Cardiac septum (tissue), 1 donor: Measurements from ENCODE around the gene TRPM3. TPM values are rescaled to one million over a fixed set of nuclear protein-coding genes. Genes with fewer than 3 reads are reported as not detected.

Source experiments
- DNase-seq: peaks from one replicate; pipeline ENCODE4 v3.0.0-alpha.2; 2020; ENCODE audit warnings: low spot score
- intact Hi-C: fragments of 100-400 bp; cut with DNase I; formaldehyde crosslinking; loops from one replicate; pipeline ENCODE4 v1.14.0; 2022
- total RNA-seq: library from RNA; stranded (reverse); fragmentation: NEBNext Ultra II Directional; extraction: Animal tissue kit (Norgen Biotek cat#: 25700); gene quantifications from one replicate; pipeline ENCODE4 v1.2.1, GENCODE V29; 2021
- donor health status: DM: no; HTN: no; CAD: no.

Gene TRPM3
- total RNA-seq, 1 donor from 2014 or later, result 0.51 TPM

DNA sequence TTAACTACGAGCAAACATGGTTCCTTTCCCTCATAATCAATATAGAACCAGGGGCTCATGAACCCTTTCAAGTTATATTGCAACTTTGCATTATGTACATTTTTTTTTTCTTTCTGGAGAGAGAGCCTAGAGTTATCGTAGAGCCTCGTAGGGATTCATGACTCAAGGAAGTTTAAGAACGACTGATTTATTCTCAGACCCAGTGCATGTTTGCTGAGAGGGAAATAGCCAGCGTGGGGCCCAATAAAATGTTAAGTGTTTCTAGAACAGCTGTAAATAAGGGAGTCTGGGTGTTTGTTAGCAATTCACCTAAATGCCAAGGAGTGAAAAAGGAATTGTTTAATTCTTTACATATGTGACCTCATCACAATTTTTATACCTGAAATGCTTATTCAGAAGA is 587.9 kb downstream of the TRPM3 start:
- intact Hi-C loops, result no loop called here
- DNase-seq, result no peak

DNA sequence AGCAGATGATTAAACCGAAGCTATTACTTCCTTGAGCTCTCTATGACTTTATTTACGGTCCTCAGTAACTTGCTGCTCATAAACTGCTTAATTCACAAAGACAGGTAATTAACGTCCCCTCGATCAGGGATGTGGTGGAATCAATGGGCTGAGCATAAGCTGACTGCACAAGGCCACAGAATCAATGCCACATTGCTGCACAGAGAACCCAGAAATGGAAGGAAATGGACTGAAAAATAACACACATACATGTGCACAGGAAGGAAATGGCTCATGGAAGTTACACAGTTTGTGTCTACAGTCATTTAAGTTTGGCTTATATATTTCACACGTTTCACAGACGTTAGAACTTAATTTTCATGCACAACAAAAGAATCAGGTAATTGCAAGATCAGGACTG is 588.7 kb downstream of the TRPM3 start:
- DNase-seq, result no peak
- intact Hi-C loops, result no loop called here

DNA sequence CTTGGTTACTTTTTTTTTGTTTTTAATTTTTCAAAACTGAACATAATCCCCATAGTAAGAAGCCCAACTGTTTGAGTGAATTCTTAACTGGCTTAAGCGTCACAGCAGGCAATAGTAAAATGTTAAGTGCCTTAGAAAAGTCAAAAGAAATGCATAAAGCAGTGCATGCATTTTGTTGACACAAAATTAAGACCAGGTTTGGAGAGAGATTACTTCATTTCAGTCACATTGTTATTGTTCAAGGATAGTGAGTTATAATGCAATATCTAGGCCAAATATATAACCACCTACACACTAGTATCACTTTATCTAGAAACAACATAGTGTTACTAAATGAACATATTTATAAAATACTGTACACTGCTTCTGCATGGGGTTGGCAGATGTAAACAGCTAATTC is 590.1 kb downstream of the TRPM3 start:
- intact Hi-C loops, result no loop called here
- no peak for DNase-seq

DNA sequence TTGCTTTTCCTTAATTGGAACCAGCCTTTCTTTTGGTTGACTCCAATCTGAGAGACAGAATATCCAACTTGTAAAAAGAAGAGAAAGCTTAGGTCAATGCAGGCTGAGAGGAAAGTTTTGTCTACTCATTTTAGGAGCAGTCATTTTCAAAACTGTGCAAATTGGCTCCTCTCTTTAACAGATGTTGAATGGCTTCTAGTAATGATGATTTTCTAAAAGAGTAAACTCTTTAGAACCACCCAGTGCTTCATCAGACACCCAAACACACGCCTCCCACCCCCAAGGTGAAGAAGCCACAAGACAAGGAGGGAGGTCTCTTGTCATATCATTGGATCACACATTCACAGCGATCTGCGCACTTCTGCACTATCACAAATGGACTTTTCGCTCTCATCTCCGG is 590.7 kb downstream of the TRPM3 start:
- intact Hi-C loops, result no loop called here

DNA sequence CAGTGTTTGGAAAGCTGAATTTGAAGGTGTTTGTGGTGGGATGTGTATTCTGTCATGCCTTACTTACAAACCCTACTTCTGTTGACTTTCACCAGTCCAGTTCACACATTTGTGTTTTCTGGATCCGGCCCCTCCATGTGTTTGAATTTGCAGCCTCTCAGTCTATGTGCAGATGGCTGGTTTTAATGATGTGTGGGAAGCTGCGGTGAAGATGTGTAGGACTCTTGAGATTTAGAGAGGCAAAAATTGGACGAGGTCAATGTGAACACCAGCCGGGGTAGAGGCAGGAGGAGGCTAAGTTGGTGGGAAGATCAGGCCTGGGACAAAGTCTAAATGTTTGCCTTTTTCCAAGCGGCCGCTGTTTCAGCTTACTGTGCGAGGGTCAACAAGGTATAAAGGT is 591.6 kb downstream of the TRPM3 start:
- no peak for DNase-seq
- intact Hi-C loops, result no loop called here

More for the DNA sequence above, 590.7 kb downstream of the TRPM3 start:
- DNase-seq, result no peak

DNA sequence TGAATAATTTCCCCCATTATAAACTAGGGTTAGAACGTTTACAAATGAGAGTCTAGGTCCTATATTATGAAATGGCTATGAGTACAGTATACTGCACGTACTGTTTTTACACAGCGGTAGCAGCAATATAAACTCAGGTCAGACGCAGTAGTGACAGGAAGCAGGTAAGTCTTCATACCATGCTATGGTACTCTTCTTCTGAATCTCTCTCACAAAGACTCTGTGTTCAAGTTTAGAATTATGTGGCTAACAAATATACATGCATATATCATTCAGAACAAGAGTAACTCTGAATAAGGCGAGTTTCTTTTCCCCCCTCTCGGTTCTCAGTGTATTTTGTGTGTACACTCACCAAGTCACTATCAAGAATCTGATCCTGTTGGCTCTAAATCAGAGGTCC is 592.0 kb downstream of the TRPM3 start:
- DNase-seq, result no peak
- intact Hi-C loops, result no loop called here

DNA sequence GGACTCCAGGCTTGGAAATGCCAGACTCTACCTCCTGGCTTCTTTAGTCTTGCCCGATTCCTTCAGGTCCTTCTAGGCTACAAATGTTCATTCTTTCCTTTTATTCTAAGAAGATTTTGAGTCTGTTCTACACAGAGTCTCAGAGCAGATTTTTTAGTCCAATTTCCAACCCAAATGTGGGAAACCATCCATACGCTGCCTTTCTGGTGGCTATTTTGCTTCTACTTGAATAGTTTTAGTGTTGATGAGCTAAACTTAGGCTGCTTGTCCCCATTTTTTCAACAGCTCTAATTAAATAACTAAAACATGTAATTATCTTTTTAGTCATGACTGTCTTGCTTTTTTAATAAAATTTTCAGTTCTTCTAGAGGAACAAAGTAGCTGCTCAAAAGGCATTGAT is 594.5 kb downstream of the TRPM3 start:
- intact Hi-C loops, result no loop called here
- no peak for DNase-seq

DNA sequence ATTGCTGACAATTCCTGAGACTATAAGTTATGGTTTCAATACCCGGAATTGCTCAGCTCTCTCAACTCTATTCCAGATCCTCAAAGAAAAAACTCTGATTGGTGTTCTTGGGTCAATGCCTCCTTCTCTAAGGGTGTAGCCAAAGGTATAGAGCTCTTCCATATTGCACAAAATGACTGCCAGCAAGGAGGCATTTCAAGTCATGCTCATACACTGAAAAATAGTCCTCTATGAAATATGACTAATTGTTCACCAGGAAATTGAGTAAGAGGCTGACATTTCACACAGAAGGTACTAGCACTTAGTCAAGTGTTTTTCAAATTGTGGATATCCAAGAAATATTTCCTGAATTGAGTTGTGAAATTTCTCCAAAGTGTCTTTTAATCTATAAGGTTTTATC is 595.9 kb downstream of the TRPM3 start:
- DNase-seq, result no peak
- intact Hi-C loops, result no loop called here

DNA sequence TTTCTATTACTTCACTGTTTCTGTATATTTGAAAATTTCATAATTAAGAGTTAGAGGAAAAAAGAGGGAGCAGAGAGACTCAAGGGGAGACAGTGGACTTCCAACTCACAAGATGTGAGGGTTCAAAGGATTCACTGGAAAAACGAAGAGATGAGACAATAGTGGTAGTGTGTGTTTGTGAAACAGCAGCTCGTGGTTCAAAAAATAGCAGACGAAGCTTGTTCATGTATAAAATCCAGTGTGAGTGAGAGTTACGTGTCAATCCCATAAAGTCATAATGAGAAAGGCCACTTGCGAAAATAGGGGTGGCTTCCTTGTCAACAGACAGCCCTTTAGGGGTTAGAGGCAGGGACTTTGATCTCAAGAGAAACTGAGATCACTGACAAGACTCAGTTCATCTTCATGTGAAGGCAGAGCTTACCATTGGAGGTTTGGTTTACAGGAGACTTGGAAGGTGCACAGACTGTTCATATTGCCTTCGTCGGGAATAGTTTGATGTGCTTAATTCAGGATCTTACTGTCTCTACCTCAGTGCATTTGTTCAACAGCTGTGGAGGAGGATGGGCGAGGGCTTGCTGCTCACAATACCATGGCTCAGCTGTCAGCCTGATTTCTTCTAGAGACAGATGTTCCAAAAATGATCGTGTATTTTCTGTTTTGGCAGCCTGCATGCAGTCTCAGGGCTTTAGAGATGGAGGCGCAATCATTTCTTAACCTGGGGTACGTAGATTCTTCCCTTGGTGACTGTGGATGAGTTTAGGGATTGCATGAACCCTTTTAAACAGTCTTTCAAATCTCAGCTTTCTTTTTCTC is 601.3 kb downstream of the TRPM3 start:
- intact Hi-C loops, result loop anchor here (5.0 kb wide), 1 partner anchor 32 kb away; no protein-coding TSS in a partner anchor
- DNase-seq, result no peak

DNA sequence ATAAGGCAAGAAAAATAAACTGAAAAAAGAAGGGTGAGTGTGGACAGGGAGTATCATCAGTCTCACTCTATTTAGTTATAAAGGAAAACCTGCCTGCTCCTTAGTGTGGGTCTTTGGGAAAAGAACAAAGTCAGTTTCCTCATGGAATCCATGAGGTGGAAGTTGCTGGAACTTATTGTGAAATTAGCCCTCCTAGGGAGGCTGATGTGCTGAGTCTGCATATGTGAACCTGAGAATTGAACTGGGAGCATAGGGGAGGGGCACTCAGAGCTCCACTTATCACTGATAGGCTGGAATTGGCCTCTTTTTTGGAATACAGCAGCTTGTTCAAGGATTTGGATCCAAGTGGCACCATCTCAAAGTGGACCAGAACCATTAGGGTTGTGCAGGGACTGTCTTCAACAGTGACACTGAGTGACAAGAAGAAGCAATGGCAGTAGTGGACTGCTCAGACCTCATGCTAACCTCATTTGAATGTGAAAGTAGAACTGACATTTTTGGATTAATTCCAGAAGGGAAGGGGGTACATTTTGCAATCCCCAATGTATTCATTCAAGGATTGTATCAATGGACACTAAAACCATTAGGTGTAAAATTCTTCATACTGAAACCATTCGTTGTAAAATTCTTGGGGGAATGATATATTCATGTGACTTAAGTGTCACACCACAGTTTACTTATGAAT is 603.4 kb downstream of the TRPM3 start:
- DNase-seq, result no peak

DNA sequence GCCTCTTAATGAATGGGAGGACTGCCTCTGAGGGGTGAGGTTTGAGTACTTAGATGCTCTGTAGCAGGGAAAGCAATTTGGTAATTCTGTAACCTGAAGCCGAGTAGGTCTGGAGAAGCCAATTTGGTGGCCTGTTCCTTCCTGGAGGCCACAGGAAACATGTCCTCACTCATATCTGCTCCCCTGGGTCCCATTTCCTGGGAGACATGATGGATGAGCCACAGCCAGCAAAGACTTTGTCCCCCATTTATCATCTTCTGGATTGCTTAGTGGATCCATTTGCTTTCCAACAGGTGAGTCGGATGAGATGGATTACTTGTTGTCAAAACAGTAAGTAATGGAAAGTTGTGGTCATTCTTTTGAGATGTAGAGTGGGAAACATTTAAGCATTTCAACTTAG is 607.1 kb downstream of the TRPM3 start:
- intact Hi-C loops, result no loop called here
- no peak for DNase-seq

More for the DNA sequence above, 603.4 kb downstream of the TRPM3 start:
- intact Hi-C loops, result loop anchor here (5.0 kb wide), 1 partner anchor 34 kb away; no protein-coding TSS in a partner anchor

DNA sequence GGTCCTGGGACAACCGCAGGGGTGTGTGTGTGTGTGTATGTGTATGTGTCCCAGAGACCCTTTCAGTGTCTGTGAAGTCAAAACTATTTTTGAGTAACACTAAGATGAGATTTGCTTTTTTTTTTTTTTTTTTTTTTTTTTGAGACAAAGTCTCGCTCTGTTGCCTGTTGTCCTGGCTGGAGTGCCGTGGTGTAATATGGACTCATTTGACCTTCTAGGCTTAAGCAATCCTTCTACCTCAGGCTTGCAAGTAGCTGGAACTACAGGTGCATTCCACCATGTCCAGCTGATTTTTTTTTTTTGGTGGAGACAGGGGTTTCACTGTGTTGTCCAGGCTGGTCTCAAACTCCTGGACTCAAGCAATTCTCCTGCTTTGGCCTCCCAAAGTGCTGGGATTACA is 609.6 kb downstream of the TRPM3 start:
- no peak for DNase-seq
- intact Hi-C loops, result no loop called here

DNA sequence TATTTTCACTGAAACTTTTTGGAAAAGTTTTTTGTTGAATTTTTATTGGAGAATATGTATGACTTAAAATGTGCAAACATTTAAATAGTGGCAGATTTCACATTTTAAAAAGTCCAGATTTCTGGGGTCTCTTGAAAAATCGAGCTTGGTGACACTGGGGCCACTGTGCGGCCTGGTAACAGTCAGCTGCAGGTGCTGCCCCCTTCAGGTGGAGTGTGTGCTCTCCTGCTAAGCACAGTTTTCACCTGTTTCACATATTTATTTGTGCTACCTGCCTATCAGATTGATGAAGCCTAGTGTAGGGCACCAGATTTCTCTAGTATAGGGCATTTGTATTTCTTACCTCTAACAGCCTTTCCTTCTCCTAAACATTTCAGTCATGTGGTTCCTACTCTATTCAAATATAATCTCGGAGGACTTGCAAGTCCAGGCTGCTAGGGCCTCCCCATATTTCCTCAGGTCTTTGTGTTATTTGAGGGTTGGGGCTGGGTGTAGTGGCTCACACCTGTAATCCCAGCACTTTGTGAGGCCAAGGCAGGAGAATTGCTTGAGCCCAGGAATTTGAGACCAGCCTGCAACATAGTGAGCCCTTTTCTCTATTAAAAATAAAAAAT is 611.2 kb downstream of the TRPM3 start:
- no peak for DNase-seq
- intact Hi-C loops, result no loop called here

DNA sequence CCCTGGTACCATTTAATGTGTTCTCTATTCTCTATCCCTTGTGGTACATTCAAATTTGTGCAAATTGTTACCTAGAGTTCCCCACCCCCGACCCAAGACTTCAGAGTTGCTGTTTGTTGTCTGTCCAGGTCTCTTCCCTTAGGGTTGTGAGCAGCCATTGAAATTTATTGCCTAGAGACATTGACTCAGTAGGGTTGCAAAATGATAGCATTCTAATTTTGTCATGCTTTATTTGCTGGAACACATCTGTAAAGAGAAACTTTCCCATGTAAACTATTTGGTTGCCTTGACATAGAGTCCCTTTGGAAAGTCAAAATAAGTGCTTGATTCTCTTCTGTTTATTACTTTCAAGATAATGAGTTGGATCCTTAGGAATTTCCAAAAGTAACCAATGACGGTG is 615.3 kb downstream of the TRPM3 start:
- DNase-seq, result no peak
- intact Hi-C loops, result loop anchor here (5.0 kb wide), 1 partner anchor 71 kb away; no protein-coding TSS in a partner anchor

DNA sequence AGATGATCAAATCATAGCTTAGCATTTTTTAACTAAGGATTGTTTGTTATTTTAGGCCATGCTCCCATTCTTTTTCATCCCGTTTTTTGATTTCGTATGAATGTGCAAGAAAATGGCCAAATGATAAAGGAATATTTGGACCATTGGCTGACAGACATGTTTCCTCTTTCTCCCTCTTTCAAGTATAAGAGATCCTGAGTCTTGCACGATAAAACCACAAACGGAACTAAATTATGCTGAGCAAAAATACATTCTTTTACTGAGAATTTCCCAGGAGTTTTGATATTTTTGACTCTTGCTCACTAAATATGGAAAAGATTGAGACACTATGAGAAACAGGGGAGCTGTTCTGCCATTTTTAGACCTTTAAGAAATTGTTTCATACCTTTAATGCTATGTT is 616.6 kb downstream of the TRPM3 start:
- DNase-seq, result no peak
- intact Hi-C loops, result loop anchor here (5.0 kb wide), 1 partner anchor 72 kb away; no protein-coding TSS in a partner anchor

DNA sequence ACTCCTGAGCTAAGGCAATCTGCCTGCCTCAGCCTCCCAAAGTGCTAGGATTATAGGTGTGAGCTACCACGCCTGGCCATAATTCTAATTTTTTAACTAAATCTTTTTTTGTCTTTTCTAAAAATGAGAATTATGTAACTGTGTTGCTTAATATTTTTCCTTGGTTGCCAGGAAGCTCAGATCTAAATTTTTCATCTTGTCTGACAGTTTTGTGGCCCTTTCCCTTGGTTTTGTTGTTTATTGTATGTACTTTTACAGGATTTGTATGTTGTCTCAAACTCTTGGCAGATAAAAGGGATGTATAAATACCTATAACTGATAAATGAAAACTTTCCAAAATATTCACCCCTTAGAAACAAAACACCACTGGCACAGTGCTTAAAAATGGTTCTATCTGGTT is 618.7 kb downstream of the TRPM3 start:
- intact Hi-C loops, result no loop called here
- DNase-seq, result no peak

DNA sequence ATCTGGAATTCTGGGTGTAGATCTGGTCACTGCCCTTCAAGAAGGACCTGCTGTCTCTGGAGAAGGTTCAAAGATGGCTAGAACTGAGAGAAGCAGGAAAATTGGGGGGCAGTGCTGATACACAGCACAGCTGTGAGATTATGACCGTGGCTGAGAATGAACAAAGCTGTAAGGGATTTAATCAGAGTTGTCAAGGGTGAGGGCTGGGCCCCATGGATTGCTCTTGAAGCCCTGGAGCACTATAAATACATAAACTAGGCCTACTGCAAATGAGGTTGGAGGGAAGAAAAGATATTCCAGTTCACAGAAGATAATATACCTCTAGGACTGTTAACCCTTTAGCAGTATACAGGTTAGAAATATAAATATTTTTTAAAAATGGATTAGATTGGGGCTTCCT is 620.6 kb downstream of the TRPM3 start:
- no peak for DNase-seq
- intact Hi-C loops, result no loop called here

DNA sequence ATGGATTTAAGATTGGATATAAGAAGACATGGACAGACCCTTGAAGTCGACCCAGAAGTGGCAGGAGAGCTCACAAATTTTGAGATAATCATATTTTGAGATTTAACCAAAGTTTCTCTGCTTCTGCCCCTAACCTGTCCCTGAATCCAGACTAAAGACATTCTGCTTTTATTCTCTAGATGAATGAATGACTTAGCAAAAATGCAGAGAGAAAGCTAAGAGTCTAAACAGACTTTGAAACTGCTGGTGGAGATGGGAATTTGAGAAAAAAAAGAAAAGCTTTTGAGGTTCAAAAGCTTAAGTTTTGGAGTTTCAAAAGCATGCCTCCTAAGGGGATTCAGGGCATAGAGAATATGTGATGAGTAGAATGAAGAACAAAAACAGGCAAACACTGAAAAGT is 621.8 kb downstream of the TRPM3 start:
- intact Hi-C loops, result no loop called here
- DNase-seq, result no peak

DNA sequence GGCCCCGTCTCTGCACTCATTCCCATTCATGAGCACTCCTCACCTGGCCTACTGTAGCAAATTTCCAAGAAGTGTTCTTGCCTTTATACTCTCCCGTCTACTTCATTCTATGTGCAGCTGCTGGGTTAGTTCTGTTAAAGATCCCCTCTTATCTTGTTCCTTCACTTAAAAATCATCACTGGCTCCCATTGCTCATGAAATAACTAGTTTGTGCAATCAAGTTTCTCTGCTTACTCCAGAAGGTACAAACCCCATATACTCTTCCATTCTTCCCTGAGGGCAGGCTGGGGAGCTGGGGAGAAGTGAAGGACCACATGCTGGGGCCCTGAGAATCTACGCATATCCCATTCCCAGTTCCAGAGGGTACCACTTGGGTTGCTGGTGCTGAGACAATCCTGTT is 622.6 kb downstream of the TRPM3 start:
- DNase-seq, result no peak
- intact Hi-C loops, result no loop called here

DNA sequence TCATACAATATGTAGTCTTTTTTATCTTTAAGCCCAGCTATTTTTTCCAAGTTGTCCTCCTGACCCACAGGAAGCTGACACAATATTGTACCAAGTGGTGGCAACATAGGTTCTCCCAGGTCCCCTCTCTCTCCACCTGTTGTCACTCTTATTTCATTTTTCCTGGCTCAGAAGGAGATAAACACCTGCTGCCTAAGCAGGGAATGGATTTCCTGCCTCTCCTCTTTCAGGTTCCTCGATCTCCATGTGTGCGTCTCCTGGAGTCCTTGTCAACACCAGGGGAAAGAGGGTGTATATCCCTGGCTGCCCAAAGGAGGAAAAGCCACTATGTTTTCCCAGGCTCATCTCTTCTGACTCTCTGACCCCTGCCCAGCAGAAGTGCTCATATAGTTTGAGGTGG is 625.2 kb downstream of the TRPM3 start:
- DNase-seq, result no peak
- intact Hi-C loops, result no loop called here

DNA sequence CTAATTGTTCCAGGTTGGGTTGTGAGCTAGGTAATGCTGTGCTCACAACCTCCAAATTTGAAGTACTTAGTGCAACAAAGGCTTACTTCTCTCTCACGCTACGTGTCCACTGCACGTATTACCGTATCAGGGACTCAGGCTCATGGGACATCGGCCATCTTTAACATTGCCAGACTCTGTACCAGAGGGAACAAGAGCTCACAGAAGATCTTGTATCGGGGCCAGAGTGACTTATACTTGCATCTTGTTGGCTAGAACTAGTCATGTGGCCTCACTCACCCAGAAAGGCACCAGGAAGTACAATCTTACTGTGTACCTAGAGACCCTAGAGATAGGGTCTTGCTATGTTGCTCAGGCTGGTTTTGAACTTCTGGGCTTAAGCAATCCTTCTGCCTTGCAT is 625.9 kb downstream of the TRPM3 start:
- no peak for DNase-seq
- intact Hi-C loops, result no loop called here
